ENCODE data around the gene SPAG9. TPM values are rescaled to one million over a fixed set of nuclear protein-coding genes. Genes with fewer than 3 reads are reported as not detected.

The SPAG9 gene
- total RNA-seq, 3 donors from 2014 or later = 112 to 178 (median 128) TPM

GRCh38 chr17:50977487-50978159, 143.0 kb downstream of the SPAG9 start:
- Histone ChIP-seq H3K4me3 (no peak overlapping the region), H3K36me3 (no peaks in the 10 kb centered on the region), H3K4me1 (no peaks in the 10 kb centered on the region), H3K27ac (no peak overlapping the region), H3K27me3 (no peaks in the 10 kb centered on the region), H3K9me3 (no peaks in the 10 kb centered on the region)
- DNase-seq (ENCODE audit: low spot score in 2 of 2) = no peak
- no peak for TF ChIP-seq CTCF (IDR thresholded peaks at IDR 0.05)
- intact Hi-C loops (cut with DNase I; ENCODE audit: low total_unique reads) = no loop called here

DNA sequence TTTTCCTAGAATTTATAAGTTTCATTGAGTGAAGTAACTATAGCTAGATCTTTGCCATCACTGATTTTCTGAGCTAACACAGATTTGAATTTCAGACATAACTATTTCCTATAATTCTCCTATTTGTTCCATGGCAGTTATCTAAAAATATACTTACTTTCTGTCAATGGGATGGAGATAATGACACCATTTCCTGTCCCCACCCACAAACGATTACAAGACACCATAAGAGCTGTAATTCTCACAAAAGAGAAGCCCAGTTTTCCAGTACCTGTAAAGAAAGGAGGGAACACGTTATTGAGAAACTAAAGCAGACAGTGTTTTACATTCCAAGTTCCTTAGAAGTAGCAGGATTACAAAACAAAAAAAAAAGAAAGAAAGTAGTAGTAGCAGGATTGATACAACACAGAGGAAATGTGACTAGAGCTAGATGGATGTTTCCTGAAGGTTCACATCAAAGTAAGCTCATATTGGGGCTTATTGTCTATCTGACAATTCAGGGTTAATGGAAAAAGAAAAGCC, 143.7 kb downstream of the SPAG9 start:
- intact Hi-C loops (cut with DNase I; ENCODE audit: low total_unique reads) = no loop called here
- no peak for TF ChIP-seq CTCF (IDR thresholded peaks at IDR 0.05)
- no peak for TF ChIP-seq POLR2A (IDR thresholded peaks at IDR 0.05)
- TF ChIP-seq POLR2AphosphoS5 (IDR thresholded peaks at IDR 0.05) = no peak
- DNase-seq (ENCODE audit: low spot score in 2 of 2) = no peak
- no peaks in the 10 kb centered on the region for H3K9me3 ChIP-seq
- no peak overlapping the region for H3K4me3 ChIP-seq
- no peaks in the 10 kb centered on the region for H3K27me3 ChIP-seq
- H3K27ac ChIP-seq = no peak overlapping the region
- no peaks in the 10 kb centered on the region for H3K4me1 ChIP-seq
- no peaks in the 10 kb centered on the region for H3K36me3 ChIP-seq

- no peak overlapping the region for H3K4me3 ChIP-seq
- no peaks in the 10 kb centered on the region for H3K4me1 ChIP-seq
- intact Hi-C loops (cut with DNase I; ENCODE audit: low total_unique reads) = no loop called here
- H3K27me3 ChIP-seq = no peaks in the 10 kb centered on the region
- no peak for TF ChIP-seq POLR2A (IDR thresholded peaks at IDR 0.05)
- no peak for TF ChIP-seq POLR2AphosphoS5 (IDR thresholded peaks at IDR 0.05)
- no peak for TF ChIP-seq CTCF (IDR thresholded peaks at IDR 0.05)
- no peaks in the 10 kb centered on the region for H3K36me3 ChIP-seq
- no peak for DNase-seq (ENCODE audit: low spot score in 2 of 2)
- no peak overlapping the region for H3K27ac ChIP-seq
- H3K9me3 ChIP-seq = no peaks in the 10 kb centered on the region
Observed at GRCh38 chr17:50973557-50974494, 146.8 kb downstream of the SPAG9 start.

GRCh38 chr17:50972577-50972976, 148.1 kb downstream of the SPAG9 start:
- Histone ChIP-seq H3K4me1 (no peaks in the 10 kb centered on the region), H3K27ac (no peak overlapping the region), H3K9me3 (no peaks in the 10 kb centered on the region), H3K36me3 (no peaks in the 10 kb centered on the region), H3K27me3 (no peaks in the 10 kb centered on the region), H3K4me3 (no peak overlapping the region)
- no peak for TF ChIP-seq CTCF (IDR thresholded peaks at IDR 0.05)
- TF ChIP-seq POLR2AphosphoS5 (IDR thresholded peaks at IDR 0.05) = no peak
- no peak for TF ChIP-seq POLR2A (IDR thresholded peaks at IDR 0.05)
- intact Hi-C loops (cut with DNase I; ENCODE audit: low total_unique reads) = no loop called here
- DNase-seq (ENCODE audit: low spot score in 2 of 2) = no peak

DNA sequence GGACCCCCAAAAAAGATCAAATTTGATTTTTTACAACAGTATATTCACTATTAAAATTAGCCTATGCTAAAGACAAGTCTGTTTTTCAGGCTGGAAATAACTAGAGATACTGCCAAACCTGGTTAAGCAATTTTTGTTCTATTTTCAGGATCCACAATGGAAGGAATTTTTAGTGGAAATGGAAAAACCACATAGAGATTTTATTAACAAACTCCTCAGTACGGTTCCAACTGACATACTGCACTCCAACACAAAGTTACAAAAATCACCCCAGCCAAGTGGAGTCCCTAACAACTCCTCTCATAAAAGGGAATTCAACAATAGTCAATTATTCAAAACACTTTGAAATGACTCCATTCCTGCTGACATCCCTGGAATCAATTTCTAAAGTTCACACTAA, 152.9 kb downstream of the SPAG9 start:
- no peak for DNase-seq (ENCODE audit: low spot score in 2 of 2)
- intact Hi-C loops (cut with DNase I; ENCODE audit: low total_unique reads) = no loop called here
- Histone ChIP-seq H3K9me3 (no peaks in the 10 kb centered on the region), H3K36me3 (no peaks in the 10 kb centered on the region), H3K27me3 (no peaks in the 10 kb centered on the region), H3K4me3 (no peak overlapping the region), H3K27ac (peak overlapping the region; percentile 40 to 76), H3K4me1 (no peaks in the 10 kb centered on the region)
- no peak for TF ChIP-seq POLR2AphosphoS5 (IDR thresholded peaks at IDR 0.05)
- TF ChIP-seq POLR2A (IDR thresholded peaks at IDR 0.05) = no peak
- TF ChIP-seq CTCF (IDR thresholded peaks at IDR 0.05) = no peak

Data from breast epithelium (tissue), 4 donors.